ENCODE measurements around the gene MAGEA2B. TPM values are rescaled to one million over a fixed set of nuclear protein-coding genes. Genes with fewer than 3 reads are reported as not detected.
"Not testable (repeated sequence)": the region's sequence is repeated elsewhere in the genome, so short reads cannot be mapped to it uniquely, and the experiment has no call there.

The MAGEA2B gene
- total and polyA plus RNA-seq, 5 donors = not detected

- H3K4me3 ChIP-seq (ENCODE audit: low read length); H3K4me1 ChIP-seq (ENCODE audit: control insufficient read depth, insufficient read depth, low read length); H3K27ac ChIP-seq (ENCODE audit: low read length); intact Hi-C loops (cut with DNase I); DNase-seq; H3K27me3 ChIP-seq (ENCODE audit: control insufficient read depth, insufficient read depth); ATAC-seq; H3K9me3 ChIP-seq (ENCODE audit: control insufficient read depth, low read length): not testable (repeated sequence)
- WGBS = 86% methylated on average over 4 of the region's 7 CpGs
These were observed 47.2 kb downstream of the MAGEA2B start for GRCh38 chrX:152761582-152761981.

- H3K27me3 ChIP-seq (ENCODE audit: control insufficient read depth, insufficient read depth); ATAC-seq; H3K27ac ChIP-seq (ENCODE audit: low read length); H3K4me3 ChIP-seq (ENCODE audit: low read length); H3K4me1 ChIP-seq (ENCODE audit: control insufficient read depth, insufficient read depth, low read length); DNase-seq; H3K9me3 ChIP-seq (ENCODE audit: control insufficient read depth, low read length); intact Hi-C loops (cut with DNase I): not testable (repeated sequence)
- 78% methylated on average over 9 of the region's 9 CpGs for whole genome bisulfite sequencing
These were observed 52.1 kb downstream of the MAGEA2B start for GRCh38 chrX:152766562-152766961.

Other genes with a start within 250 kb of the MAGEA2B start
- not detected for gene GABRQ, start 76.7 kb upstream of the MAGEA2B start, total RNA-seq
- not detected for gene GABRQ, start 76.7 kb upstream of the MAGEA2B start, polyA plus RNA-seq
- not detected for gene MAGEA3, start 15.8 kb upstream of the MAGEA2B start, total RNA-seq
- gene MAGEA3, start 15.8 kb upstream of the MAGEA2B start, polyA plus RNA-seq = not detected
- gene CSAG2, start 5.4 kb upstream of the MAGEA2B start, total RNA-seq = not detected
- not detected for gene CSAG2, start 5.4 kb upstream of the MAGEA2B start, polyA plus RNA-seq
- not detected for gene CSAG1, start 19.1 kb downstream of the MAGEA2B start, total RNA-seq
- gene CSAG1, start 19.1 kb downstream of the MAGEA2B start, polyA plus RNA-seq = not detected
- not detected for gene MAGEA12, start 19.1 kb downstream of the MAGEA2B start, total RNA-seq
- gene MAGEA12, start 19.1 kb downstream of the MAGEA2B start, polyA plus RNA-seq = not detected
- not detected for gene MAGEA2, start 39.2 kb downstream of the MAGEA2B start, total RNA-seq
- gene MAGEA2, start 39.2 kb downstream of the MAGEA2B start, polyA plus RNA-seq = not detected
- not detected for gene CSAG3, start 44.6 kb downstream of the MAGEA2B start, total RNA-seq
- not detected for gene CSAG3, start 44.6 kb downstream of the MAGEA2B start, polyA plus RNA-seq
- not detected for gene MAGEA6, start 55.1 kb downstream of the MAGEA2B start, total RNA-seq
- gene MAGEA6, start 55.1 kb downstream of the MAGEA2B start, polyA plus RNA-seq = not detected
- 10 to 100 TPM; 25.0 to 29.5 (median 27.7) TPM for gene CETN2, start 116.1 kb downstream of the MAGEA2B start, total RNA-seq
- gene CETN2, start 116.1 kb downstream of the MAGEA2B start, polyA plus RNA-seq = 50.3 TPM
- gene NSDHL, start 116.4 kb downstream of the MAGEA2B start, total RNA-seq = 10 to 100 TPM; 24.9 to 31.5 (median 27.9) TPM
- gene NSDHL, start 116.4 kb downstream of the MAGEA2B start, polyA plus RNA-seq = 33.1 TPM
- 1 to 10 TPM; 1.4 to 2.4 (median 1.4) TPM for gene ZNF185, start 183.4 kb downstream of the MAGEA2B start, total RNA-seq
- gene ZNF185, start 183.4 kb downstream of the MAGEA2B start, polyA plus RNA-seq = 0.86 TPM